GM23338 (cell line): ENCODE data around the gene MEGF11. TPM values are rescaled to one million over a fixed set of nuclear protein-coding genes. Genes with fewer than 3 reads are reported as not detected.

Source experiments
- ATAC-seq: fragments of 200-7000 bp; cut with Tn5 transposase; 3 replicates; pipeline ENCODE4 v1.9.1; 2020
- DNase-seq: peaks from one replicate; pipeline ENCODE4 v3.0.0-alpha.2; 2015; ENCODE audit warnings: low spot score
- H2AFZ ChIP-seq: fragments of 200-600 bp; sonication (generic); 2 replicates; pipeline ENCODE4 v1.8.0; 2016; ENCODE audit warnings: antibody characterized with exemption, mild to moderate bottlenecking, moderate library complexity
- H3F3A ChIP-seq: fragments of 200-600 bp; sonication (generic); replicated peaks from 2 replicates; pipeline ENCODE4 v1.8.0; 2017; ENCODE audit warnings: antibody characterized with exemption, mixed run types, low read depth
- H3K27ac ChIP-seq: fragments of 200-600 bp; sonication (generic); 2 replicates; pipeline ENCODE4 v1.6.1; 2016; ENCODE audit warnings: low read depth
- H3K27me3 ChIP-seq: fragments of 200-600 bp; sonication (generic); 2 replicates; pipeline ENCODE4 v1.8.0; 2016; ENCODE audit warnings: mild to moderate bottlenecking, mixed run types, moderate library complexity; ENCODE audit not compliant: insufficient read depth
- H3K36me3 ChIP-seq: fragments of 200-600 bp; sonication (generic); 2 replicates; pipeline ENCODE4 v1.8.0; 2016; ENCODE audit warnings: mild to moderate bottlenecking; ENCODE audit not compliant: insufficient read depth
- H3K4me1 ChIP-seq: fragments of 200-600 bp; sonication (generic); 2 replicates; pipeline ENCODE4 v1.8.0; 2016; ENCODE audit warnings: mild to moderate bottlenecking, moderate library complexity; ENCODE audit not compliant: insufficient read depth
- H3K4me2 ChIP-seq: fragments of 200-600 bp; sonication (generic); 2 replicates; pipeline ENCODE4 v1.7.1; 2017; ENCODE audit warnings: mixed run types
- H3K4me3 ChIP-seq: fragments of 200-600 bp; sonication (generic); 2 replicates; pipeline ENCODE4 v1.6.1; 2016; ENCODE audit warnings: mixed run types
- H3K79me2 ChIP-seq: fragments of 200-600 bp; sonication (generic); replicated peaks from 2 replicates; pipeline ENCODE4 v1.8.0; 2017; ENCODE audit warnings: mild to moderate bottlenecking; ENCODE audit not compliant: insufficient read depth
- H3K9me2 ChIP-seq: fragments of 200-600 bp; sonication (generic); 2 replicates; pipeline ENCODE4 v1.8.0; 2017; ENCODE audit not compliant: insufficient read depth
- H4K20me1 ChIP-seq: fragments of 200-600 bp; sonication (generic); replicated peaks from 2 replicates; pipeline ENCODE4 v1.8.0; 2017; ENCODE audit warnings: mild to moderate bottlenecking; ENCODE audit not compliant: insufficient read depth
- H3K27ac Mint-ChIP-seq: 2 replicates; pipeline ENCODE4 v1.8.0; 2020; ENCODE audit warnings: inconsistent platforms, mild to moderate bottlenecking, moderate library complexity, mixed read lengths
- H3K27me3 Mint-ChIP-seq: 3 replicates; pipeline ENCODE4 v1.8.0; 2022; ENCODE audit warnings: low read depth, mild to moderate bottlenecking, moderate library complexity, mixed read lengths, inconsistent platforms; ENCODE audit not compliant: insufficient read depth, poor library complexity
- H3K36me3 Mint-ChIP-seq: 3 replicates; pipeline ENCODE4 v1.8.0; 2021; ENCODE audit warnings: low read depth, mild to moderate bottlenecking, inconsistent platforms, moderate library complexity, mixed read lengths
- H3K4me1 Mint-ChIP-seq: 3 replicates; pipeline ENCODE4 v1.8.0; 2020; ENCODE audit warnings: mild to moderate bottlenecking, inconsistent platforms, mixed read lengths
- H3K4me3 Mint-ChIP-seq: 3 replicates; pipeline ENCODE4 v1.8.0; 2021; ENCODE audit warnings: moderate library complexity, mild to moderate bottlenecking, inconsistent platforms, mixed read lengths
- H3K9me3 Mint-ChIP-seq: 3 replicates; pipeline ENCODE4 v1.8.0; 2020; ENCODE audit warnings: moderate library complexity, mild to moderate bottlenecking, inconsistent platforms, mixed read lengths
- CREB1 ChIP-seq: fragments of 250-450 bp; sonication (Bioruptor Pico); IDR thresholded peaks from 2 replicates; pipeline ENCODE4 v1.5.0; 2020; ENCODE audit warnings: low read depth, mild to moderate bottlenecking, moderate library complexity
- EZH2 ChIP-seq: fragments of 200-600 bp; sonication (generic); IDR thresholded peaks from one replicate; pipeline ENCODE4 v1.8.0; 2017; ENCODE audit warnings: antibody characterized with exemption, mild to moderate bottlenecking, low read depth; ENCODE audit not compliant: unreplicated experiment
- EZH2phosphoT487 ChIP-seq: fragments of 200-600 bp; sonication (generic); IDR thresholded peaks from one replicate; pipeline ENCODE4 v1.8.1; 2018; ENCODE audit warnings: antibody characterized with exemption; ENCODE audit not compliant: unreplicated experiment
- JUNB ChIP-seq: IDR thresholded peaks from one replicate; pipeline ENCODE4 v1.6.1; 2016; ENCODE audit warnings: antibody characterized with exemption; ENCODE audit not compliant: unreplicated experiment
- POLR2AphosphoS5 ChIP-seq: IDR thresholded peaks from 2 replicates; pipeline ENCODE4 v1.6.1; 2016; ENCODE audit warnings: antibody characterized with exemption, low read depth
- ZNF114 ChIP-seq: fragments of 250-450 bp; sonication (Bioruptor Pico); IDR thresholded peaks from 2 replicates; pipeline ENCODE4 v1.5.0; 2020; ENCODE audit warnings: mild to moderate bottlenecking, moderate library complexity
- polyA plus RNA-seq: library from polyadenylated mRNA; unstranded; fragments of >200 nt; fragmentation: Nextera tagmentation; extraction: Ambion mirVana; gene quantifications from 2 replicates; pipeline ENCODE4 v1.2.1, GENCODE V29; 2016
- total RNA-seq: library from RNA; depleted of rRNA; stranded (reverse); fragments of >200 nt; shearing (Covaris generic); gene quantifications from 2 replicates; pipeline ENCODE4 v1.2.3, GENCODE V29; 2014
- TF ChIP-seq, protein P1 (sequence below): IDR thresholded peaks from 2 replicates; pipeline ENCODE4 v1.6.1; 2016; ENCODE audit warnings: antibody characterized with exemption
- TF ChIP-seq, protein P2 (sequence below), 2 experiments: fragments of 200-600 bp in 1 of 2; sonication (generic) in 1 of 2; conservative IDR thresholded peaks; 2 replicates each; pipeline versions ENCODE4 v1.5.1 to v1.6.1; 2016 to 2017; ENCODE audit warnings: antibody characterized with exemption in 2 of 2, low read depth in 2 of 2, mild to moderate bottlenecking in 2 of 2, moderate library complexity in 1 of 2
- TF ChIP-seq, protein P3 (sequence below): IDR thresholded peaks from one replicate; pipeline ENCODE4 v1.6.1; 2018; ENCODE audit warnings: antibody characterized with exemption; ENCODE audit not compliant: unreplicated experiment

MEGF11 gene
- total and polyA plus RNA-seq, 2 experiments from 2014 or later: 1.3 to 1.9 TPM

DNA sequence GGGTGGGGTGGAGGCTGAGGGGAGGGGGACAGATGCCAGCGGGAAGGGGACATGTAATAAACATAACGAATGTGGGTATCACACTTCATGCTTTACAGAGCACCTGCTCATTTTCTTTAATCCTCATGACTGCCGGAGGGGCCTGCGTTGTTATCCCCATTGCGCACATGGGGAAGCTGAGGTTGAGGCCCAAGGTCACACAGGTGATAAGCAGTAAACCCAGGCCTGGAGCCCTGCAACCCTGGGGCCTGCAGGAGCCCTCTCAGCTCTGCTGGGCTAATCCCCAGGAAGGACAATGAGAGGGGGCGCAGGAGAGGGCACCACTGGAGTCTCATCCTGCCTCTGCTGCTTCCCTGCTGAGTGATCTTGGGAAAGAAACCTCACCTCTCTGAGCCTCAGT is 64.3 kb downstream of the MEGF11 start:
- Histone ChIP-seq H3K27me3 (no peaks in the 10 kb centered on the region), H3K4me3 (no peak overlapping the region), H2AFZ (no peak overlapping the region), H3K9me2 (no peaks in the 10 kb centered on the region), H3F3A (no peaks in the 10 kb centered on the region), H3K36me3 (no peaks in the 10 kb centered on the region), H3K79me2 (no peaks in the 10 kb centered on the region), H3K27ac (no peak overlapping the region), H3K4me1 (peaks cover 16% of the 10 kb centered on the region; the same call in 1 of the 2 replicates), H4K20me1 (no peaks in the 10 kb centered on the region), H3K4me2 (no peak overlapping the region)
- H3K9me3 Mint-ChIP-seq: no peaks in the 10 kb centered on the region
- no peaks in the 10 kb centered on the region for H3K36me3 Mint-ChIP-seq
- no peak overlapping the region for H3K27ac Mint-ChIP-seq
- peaks cover 37% of the 10 kb centered on the region for H3K4me1 Mint-ChIP-seq
- DNase-seq (no peak), ATAC-seq (no peak)
- peaks cover 3% of the 10 kb centered on the region for H3K27me3 Mint-ChIP-seq
- H3K4me3 Mint-ChIP-seq: no peak overlapping the region
- TF ChIP-seq, protein P1, sequence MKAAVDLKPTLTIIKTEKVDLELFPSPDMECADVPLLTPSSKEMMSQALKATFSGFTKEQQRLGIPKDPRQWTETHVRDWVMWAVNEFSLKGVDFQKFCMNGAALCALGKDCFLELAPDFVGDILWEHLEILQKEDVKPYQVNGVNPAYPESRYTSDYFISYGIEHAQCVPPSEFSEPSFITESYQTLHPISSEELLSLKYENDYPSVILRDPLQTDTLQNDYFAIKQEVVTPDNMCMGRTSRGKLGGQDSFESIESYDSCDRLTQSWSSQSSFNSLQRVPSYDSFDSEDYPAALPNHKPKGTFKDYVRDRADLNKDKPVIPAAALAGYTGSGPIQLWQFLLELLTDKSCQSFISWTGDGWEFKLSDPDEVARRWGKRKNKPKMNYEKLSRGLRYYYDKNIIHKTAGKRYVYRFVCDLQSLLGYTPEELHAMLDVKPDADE: no peak
- TF ChIP-seq ZNF114 (no peak), EZH2 (no peak), CREB1 (CRISPR knock-in tag) (no peak), JUNB (no peak), EZH2phosphoT487 (no peak), POLR2AphosphoS5 (no peak)
- TF ChIP-seq, protein P2, sequence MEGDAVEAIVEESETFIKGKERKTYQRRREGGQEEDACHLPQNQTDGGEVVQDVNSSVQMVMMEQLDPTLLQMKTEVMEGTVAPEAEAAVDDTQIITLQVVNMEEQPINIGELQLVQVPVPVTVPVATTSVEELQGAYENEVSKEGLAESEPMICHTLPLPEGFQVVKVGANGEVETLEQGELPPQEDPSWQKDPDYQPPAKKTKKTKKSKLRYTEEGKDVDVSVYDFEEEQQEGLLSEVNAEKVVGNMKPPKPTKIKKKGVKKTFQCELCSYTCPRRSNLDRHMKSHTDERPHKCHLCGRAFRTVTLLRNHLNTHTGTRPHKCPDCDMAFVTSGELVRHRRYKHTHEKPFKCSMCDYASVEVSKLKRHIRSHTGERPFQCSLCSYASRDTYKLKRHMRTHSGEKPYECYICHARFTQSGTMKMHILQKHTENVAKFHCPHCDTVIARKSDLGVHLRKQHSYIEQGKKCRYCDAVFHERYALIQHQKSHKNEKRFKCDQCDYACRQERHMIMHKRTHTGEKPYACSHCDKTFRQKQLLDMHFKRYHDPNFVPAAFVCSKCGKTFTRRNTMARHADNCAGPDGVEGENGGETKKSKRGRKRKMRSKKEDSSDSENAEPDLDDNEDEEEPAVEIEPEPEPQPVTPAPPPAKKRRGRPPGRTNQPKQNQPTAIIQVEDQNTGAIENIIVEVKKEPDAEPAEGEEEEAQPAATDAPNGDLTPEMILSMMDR (conservative IDR thresholded peaks at IDR 0.05; ENCODE audit: low read depth in 2 of 2): no peak

DNA sequence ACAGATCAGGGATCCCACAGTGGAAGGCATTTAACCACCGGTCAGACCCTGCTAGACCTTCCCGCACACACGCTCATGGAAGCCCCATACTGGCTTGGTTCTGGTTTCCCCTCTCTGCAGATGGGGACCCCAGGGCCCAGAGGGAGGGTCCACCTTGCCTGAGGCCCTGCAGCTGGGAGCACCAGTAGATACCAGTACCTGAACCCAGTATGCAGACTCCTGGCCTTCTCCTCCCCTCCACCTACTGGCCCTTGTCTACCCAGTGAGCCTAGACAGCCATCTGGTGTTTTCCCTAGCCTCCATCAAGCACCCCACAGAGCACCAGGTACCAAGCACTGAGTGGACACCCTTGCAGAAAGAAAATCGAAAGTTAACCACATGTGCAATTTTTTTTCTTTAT is 65.1 kb downstream of the MEGF11 start:
- Mint-ChIP-seq H3K4me1 (peaks cover 45% of the 10 kb centered on the region), H3K27me3 (peaks cover 3% of the 10 kb centered on the region), H3K27ac (peak overlapping the region; percentile 57; the same call in 1 of the 2 replicates), H3K9me3 (no peaks in the 10 kb centered on the region), H3K36me3 (no peaks in the 10 kb centered on the region), H3K4me3 (no peak overlapping the region)
- H3K27ac ChIP-seq: no peak overlapping the region
- H3K36me3 ChIP-seq: no peaks in the 10 kb centered on the region
- no peaks in the 10 kb centered on the region for H3K79me2 ChIP-seq
- H3K4me1 ChIP-seq: peaks cover 20% of the 10 kb centered on the region
- H3F3A ChIP-seq: no peaks in the 10 kb centered on the region
- no peak overlapping the region for H3K4me3 ChIP-seq
- H3K27me3 ChIP-seq: no peaks in the 10 kb centered on the region
- no peak; the same call in 2 of the 3 replicates for ATAC-seq
- DNase-seq: no peak
- no peak overlapping the region for H2AFZ ChIP-seq
- H4K20me1 ChIP-seq: no peaks in the 10 kb centered on the region
- TF ChIP-seq, protein P2 (conservative IDR thresholded peaks at IDR 0.05; ENCODE audit: low read depth in 2 of 2): peak in 1 of 2 experiments; percentile 55; a peak in 2 of 4 replicates
- TF ChIP-seq, protein P3, sequence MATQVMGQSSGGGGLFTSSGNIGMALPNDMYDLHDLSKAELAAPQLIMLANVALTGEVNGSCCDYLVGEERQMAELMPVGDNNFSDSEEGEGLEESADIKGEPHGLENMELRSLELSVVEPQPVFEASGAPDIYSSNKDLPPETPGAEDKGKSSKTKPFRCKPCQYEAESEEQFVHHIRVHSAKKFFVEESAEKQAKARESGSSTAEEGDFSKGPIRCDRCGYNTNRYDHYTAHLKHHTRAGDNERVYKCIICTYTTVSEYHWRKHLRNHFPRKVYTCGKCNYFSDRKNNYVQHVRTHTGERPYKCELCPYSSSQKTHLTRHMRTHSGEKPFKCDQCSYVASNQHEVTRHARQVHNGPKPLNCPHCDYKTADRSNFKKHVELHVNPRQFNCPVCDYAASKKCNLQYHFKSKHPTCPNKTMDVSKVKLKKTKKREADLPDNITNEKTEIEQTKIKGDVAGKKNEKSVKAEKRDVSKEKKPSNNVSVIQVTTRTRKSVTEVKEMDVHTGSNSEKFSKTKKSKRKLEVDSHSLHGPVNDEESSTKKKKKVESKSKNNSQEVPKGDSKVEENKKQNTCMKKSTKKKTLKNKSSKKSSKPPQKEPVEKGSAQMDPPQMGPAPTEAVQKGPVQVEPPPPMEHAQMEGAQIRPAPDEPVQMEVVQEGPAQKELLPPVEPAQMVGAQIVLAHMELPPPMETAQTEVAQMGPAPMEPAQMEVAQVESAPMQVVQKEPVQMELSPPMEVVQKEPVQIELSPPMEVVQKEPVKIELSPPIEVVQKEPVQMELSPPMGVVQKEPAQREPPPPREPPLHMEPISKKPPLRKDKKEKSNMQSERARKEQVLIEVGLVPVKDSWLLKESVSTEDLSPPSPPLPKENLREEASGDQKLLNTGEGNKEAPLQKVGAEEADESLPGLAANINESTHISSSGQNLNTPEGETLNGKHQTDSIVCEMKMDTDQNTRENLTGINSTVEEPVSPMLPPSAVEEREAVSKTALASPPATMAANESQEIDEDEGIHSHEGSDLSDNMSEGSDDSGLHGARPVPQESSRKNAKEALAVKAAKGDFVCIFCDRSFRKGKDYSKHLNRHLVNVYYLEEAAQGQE: no peak
- H3K9me2 ChIP-seq: no peaks in the 10 kb centered on the region
- H3K4me2 ChIP-seq: no peak overlapping the region
